Measurements from ENCODE around the gene WDR44.

WDR44 gene

DNA sequence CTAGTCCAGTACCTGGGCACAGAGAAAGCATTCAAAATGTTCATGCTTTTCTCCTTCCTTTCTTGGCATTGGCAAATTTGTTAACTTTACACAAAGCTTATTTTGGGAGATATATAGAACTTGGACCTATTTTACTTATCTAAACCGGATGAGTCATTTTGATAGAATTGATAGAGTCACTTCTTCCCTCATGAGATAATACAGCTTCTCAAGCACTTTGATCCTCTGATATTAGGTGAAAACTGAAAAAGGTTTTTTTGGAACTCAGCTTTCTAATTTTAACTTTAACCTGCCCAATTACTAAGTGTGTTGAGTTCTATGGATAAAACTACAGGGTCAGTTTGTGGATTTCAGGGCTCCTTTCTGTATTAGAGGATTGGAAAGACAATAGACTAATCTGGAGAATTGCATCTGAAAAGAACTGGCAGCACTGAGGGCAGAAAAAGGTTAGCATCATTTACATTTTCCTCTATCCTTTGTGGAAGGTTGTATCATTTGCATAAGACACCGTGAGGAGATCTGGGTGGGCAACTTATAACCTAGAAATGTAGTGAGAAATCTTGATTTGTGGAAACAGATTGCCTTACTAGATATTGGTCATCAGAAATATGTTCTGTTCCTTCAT lies 2.4 kb downstream of the WDR44 start:
- no peak for DNase-seq (ENCODE audit: low spot score)
- TF ChIP-seq, protein P1, sequence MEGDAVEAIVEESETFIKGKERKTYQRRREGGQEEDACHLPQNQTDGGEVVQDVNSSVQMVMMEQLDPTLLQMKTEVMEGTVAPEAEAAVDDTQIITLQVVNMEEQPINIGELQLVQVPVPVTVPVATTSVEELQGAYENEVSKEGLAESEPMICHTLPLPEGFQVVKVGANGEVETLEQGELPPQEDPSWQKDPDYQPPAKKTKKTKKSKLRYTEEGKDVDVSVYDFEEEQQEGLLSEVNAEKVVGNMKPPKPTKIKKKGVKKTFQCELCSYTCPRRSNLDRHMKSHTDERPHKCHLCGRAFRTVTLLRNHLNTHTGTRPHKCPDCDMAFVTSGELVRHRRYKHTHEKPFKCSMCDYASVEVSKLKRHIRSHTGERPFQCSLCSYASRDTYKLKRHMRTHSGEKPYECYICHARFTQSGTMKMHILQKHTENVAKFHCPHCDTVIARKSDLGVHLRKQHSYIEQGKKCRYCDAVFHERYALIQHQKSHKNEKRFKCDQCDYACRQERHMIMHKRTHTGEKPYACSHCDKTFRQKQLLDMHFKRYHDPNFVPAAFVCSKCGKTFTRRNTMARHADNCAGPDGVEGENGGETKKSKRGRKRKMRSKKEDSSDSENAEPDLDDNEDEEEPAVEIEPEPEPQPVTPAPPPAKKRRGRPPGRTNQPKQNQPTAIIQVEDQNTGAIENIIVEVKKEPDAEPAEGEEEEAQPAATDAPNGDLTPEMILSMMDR (IDR thresholded peaks at IDR 0.05; ENCODE audit: extremely low read depth, insufficient read depth, missing control alignments): no peak
- in situ Hi-C loops (cut with MboI; ENCODE audit: low pct_unique_long_range_greater_than_20kb, low sequenced_read_pairs, unreplicated experiment): no loop called here

DNA sequence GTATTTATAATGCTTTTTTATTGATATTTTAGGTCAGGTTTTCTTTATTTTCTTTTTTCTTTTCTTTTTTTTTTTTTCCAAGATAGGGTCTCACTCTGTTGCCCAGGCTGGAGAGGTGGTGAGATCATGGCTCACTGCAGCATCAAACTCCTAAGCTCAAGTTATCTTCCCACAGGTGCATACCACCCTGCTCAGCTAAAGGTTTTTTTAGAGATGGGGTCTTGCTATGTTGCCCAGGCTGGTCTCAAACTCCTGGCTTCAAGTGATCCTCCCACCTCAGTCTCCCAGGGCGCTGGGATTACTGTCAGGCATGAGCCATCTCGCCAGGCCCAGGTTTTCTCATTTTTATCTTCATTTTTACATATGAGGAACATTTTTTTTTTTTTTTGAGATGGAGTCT lies 3.3 kb downstream of the WDR44 start:
- in situ Hi-C loops (cut with MboI; ENCODE audit: low pct_unique_long_range_greater_than_20kb, low sequenced_read_pairs, unreplicated experiment): no loop called here
- no peak for DNase-seq (ENCODE audit: low spot score)
- TF ChIP-seq, protein P1 (IDR thresholded peaks at IDR 0.05; ENCODE audit: extremely low read depth, insufficient read depth, missing control alignments): no peak

DNA sequence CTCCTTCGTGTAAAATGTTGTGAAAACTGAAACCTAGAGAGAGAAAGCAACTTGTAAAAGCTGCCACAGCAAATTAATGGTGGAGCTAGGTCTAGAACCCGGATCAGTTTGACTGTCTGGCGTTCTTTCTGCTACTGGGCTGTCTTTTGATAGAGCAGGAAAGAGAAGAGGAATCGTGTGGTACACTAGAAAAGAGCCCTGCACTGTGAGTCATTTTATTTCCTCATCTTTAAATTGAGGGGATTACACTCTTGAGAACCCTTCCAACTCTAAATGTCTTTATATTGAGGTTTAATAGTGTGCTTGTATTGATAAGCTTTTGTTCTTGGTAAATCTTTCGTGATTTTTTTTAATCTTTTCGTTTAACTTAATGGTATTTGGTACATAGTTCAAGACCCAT lies 4.3 kb downstream of the WDR44 start:
- in situ Hi-C loops (cut with MboI; ENCODE audit: low pct_unique_long_range_greater_than_20kb, low sequenced_read_pairs, unreplicated experiment): no loop called here
- TF ChIP-seq, protein P1 (IDR thresholded peaks at IDR 0.05; ENCODE audit: extremely low read depth, insufficient read depth, missing control alignments): no peak
- no peak for DNase-seq (ENCODE audit: low spot score)

DNA sequence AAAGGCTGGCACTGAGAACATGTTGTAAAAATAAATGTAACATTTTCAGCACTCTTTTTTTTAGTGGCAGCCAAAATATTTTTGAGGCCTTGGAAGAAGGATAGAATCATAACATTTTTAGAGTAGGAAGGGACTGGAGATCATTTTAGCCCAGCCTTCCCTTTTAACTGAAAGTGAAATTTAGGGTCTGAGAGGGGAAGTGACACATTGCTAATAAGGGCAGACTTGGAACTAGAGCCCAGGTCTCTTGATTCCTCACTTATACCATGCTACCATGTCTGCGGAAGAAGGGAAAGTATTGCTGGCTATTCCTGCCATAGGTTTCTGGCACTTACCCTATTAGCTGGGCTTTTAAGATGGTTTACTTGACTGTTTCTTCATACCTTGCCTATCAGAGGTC lies 4.8 kb downstream of the WDR44 start:
- in situ Hi-C loops (cut with MboI; ENCODE audit: low pct_unique_long_range_greater_than_20kb, low sequenced_read_pairs, unreplicated experiment): no loop called here
- TF ChIP-seq, protein P1 (IDR thresholded peaks at IDR 0.05; ENCODE audit: extremely low read depth, insufficient read depth, missing control alignments): no peak

DNA sequence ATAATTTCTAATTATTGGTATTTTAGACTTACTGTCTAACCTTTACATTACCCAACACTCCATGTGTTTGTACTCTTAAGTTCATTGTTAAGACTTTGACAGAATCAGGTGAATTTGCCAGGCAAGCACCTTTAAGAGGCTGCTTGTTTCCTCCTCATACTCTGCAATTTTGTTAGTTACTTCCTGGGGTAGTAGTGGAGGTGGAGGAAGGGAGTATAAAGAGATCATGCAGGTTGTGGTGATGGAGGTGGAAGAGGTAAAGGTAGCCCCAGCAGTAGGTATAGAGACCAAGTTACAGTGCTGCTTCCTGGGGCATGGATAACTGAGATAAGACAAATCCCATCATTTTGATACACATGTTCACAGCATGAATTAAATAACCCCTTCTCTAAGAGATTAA lies 6.7 kb downstream of the WDR44 start:
- in situ Hi-C loops (cut with MboI; ENCODE audit: low pct_unique_long_range_greater_than_20kb, low sequenced_read_pairs, unreplicated experiment): no loop called here
- DNase-seq (ENCODE audit: low spot score): no peak
- TF ChIP-seq, protein P1 (IDR thresholded peaks at IDR 0.05; ENCODE audit: extremely low read depth, insufficient read depth, missing control alignments): no peak

More for the DNA sequence above, 4.8 kb downstream of the WDR44 start:
- no peak for DNase-seq (ENCODE audit: low spot score)

DNA sequence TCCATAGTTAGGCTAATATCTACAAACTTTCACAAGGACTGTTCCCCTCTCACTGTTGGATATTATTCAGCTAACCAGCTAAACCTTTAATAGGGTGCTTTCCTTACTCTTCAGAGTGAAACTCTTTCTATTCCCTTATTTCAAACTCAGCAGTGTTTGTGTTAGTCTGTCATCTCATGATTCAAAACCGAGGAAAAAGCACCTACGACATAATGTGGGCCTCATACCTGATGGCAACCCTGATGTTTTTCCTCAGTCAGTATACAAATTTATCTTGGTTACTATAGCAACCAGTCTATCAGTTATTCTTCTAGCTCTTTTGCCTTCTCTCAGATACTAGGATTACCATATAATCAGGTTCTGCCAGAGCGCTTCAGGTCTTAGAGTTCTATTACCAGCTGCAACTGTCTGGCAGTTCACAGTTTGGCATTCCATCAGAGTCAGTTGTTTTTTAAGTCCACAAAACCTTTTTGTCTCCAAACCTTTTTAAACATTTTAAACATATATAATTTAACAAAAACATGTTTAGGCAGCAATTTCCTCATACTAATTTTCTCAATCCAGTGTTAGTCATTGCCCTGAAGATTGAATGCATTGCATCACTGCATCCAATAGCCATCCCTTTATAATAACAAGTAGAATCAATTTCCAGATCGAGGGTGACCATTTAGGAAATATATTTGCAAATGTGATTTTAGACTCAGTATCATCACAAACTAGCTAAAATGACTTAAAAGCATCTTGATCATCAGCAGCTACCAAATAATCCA lies 7.4 kb downstream of the WDR44 start:
- in situ Hi-C loops (cut with MboI; ENCODE audit: low pct_unique_long_range_greater_than_20kb, low sequenced_read_pairs, unreplicated experiment): no loop called here
- TF ChIP-seq, protein P1 (IDR thresholded peaks at IDR 0.05; ENCODE audit: extremely low read depth, insufficient read depth, missing control alignments): no peak
- DNase-seq (ENCODE audit: low spot score): no peak

Data from GM13977 (cell line).